Left ventricle myocardium inferior (tissue), 1 donor: ENCODE data around the gene SLC2A10. TPM values are rescaled to one million over a fixed set of nuclear protein-coding genes. Genes with fewer than 3 reads are reported as not detected.

Experiments used
- DNase-seq: peaks from one replicate; pipeline ENCODE4 v3.0.0-alpha.2; 2020
- H3K27ac ChIP-seq: fragments of 200-600 bp; replicated peaks from 2 replicates; pipeline ENCODE4 v1.8.0; 2021
- H3K27me3 ChIP-seq: fragments of 200-600 bp; 2 replicates; pipeline ENCODE4 v1.8.0; 2021; ENCODE audit warnings: low read depth
- H3K36me3 ChIP-seq: fragments of 200-600 bp; 2 replicates; pipeline ENCODE4 v1.8.0; 2021
- H3K4me1 ChIP-seq: fragments of 200-600 bp; 2 replicates; pipeline ENCODE4 v1.8.0; 2021
- H3K4me3 ChIP-seq: fragments of 200-600 bp; 2 replicates; pipeline ENCODE4 v1.8.0; 2021; ENCODE audit warnings: mild to moderate bottlenecking, moderate library complexity
- H3K9me3 ChIP-seq: fragments of 200-600 bp; replicated peaks from 2 replicates; pipeline ENCODE4 v1.8.0; 2021
- CTCF ChIP-seq: fragments of 200-600 bp; IDR thresholded peaks from 2 replicates; pipeline ENCODE4 v1.8.0; 2021; ENCODE audit warnings: antibody characterized with exemption, mild to moderate bottlenecking, borderline replicate concordance
- intact Hi-C: fragments of 100-400 bp; cut with micrococcal nuclease; formaldehyde crosslinking; loops from one replicate; pipeline ENCODE4 v1.11.0; 2022
- total RNA-seq: library from RNA; stranded (reverse); fragmentation: NEBNext Ultra II Directional; extraction: Animal tissue kit (Norgen Biotek cat#: 25700); gene quantifications from one replicate; pipeline ENCODE4 v1.2.1, GENCODE V29; 2021
- donor health status: DM: no; HTN: yes; CAD: no; lungs with severe emphysema.

Gene SLC2A10
- total RNA-seq, 1 donor from 2014 or later, result 2.8 TPM

DNA sequence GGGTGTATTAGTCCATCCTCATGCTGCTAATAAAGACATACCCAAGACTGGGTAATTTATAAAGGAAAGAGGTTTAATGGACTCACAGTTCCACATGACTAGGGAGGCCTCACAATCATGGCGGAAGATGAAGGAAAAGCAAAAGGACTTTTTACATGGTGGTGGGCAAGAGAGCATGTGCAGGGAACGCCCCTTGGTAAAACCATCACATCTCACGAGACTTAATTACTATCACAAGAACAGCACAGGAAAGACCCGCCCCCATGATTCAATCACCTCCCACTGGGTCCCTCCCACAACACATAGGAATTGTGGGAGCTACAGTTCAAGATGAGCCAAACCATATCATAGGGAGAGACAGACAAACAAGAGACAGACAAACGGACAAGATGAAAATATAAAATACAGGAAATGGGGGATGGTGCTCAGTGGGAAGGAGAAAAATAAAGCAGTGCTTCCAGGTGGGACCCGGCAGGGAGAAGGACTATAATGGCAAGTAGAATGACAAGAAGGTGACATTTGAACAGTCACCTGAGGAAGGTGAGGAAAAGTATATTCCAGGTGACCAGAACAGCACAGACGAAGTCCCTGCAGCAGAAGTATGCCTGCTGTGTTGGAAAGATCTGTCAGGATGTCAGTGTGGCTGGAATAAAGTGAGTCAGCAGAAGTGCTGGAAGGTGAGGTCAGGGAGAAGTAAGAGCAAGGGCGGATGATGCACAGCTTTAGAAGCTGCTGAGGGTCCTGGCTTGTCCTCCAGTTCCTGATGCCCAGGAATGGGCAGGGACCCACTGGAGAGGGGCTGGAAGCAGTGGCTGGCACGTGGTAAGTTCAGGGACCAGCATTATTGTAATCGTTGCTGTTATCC, 61.1 kb downstream of the SLC2A10 start:
- intact Hi-C loops, result no loop called here
- no peak for TF ChIP-seq CTCF
- no peaks in the 10 kb centered on the region for H3K9me3 ChIP-seq
- H3K36me3 ChIP-seq, result no peaks in the 10 kb centered on the region
- DNase-seq, result no peak
- no peak overlapping the region for H3K27ac ChIP-seq
- H3K27me3 ChIP-seq, result peaks cover 93% of the 10 kb centered on the region
- H3K4me1 ChIP-seq, result no peaks in the 10 kb centered on the region
- no peak overlapping the region for H3K4me3 ChIP-seq

DNA sequence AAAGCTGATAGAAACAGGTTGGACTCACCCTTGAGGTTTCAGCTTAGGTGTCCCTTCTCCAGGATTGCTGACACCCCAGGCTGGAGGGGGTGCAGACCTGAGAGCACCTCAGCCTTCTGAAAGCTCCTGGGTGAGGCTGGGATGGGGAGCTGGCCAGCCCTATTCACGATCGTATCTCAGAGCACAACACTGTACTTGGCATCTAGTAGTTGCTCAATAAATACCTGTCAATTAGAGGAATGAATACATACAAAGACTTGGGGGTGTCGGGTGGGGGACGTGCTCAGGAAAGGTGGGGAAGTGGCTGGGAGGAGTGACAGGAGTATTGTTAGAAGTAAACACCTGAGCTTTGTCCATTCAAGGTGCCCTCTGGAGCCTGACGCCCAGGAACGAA, 61.7 kb downstream of the SLC2A10 start:
- H3K27me3 ChIP-seq, result peaks cover 93% of the 10 kb centered on the region
- intact Hi-C loops, result no loop called here
- no peak for TF ChIP-seq CTCF

DNA sequence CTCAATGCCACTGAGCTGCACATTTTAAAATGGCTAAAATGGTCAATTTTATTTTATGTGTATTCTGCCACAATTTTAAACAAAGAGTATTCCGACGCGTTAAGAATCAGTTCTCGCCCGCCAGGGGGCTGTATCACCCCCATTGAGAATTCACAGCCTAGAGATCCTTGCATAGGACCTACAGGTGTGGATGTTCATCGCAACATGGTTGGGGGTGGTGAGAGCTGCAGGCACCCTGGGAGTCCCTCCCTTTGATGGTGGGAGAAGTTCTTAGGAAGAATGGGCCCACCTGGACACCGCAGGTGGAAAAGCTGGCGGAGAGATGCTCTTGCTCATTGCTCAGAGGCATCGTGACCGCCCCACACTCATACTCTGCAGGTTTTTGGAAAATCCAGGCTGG, 63.5 kb downstream of the SLC2A10 start:
- DNase-seq, result no peak
- Histone ChIP-seq H3K4me1 (no peaks in the 10 kb centered on the region), H3K4me3 (no peak overlapping the region), H3K27ac (no peak overlapping the region), H3K27me3 (peaks cover 98% of the 10 kb centered on the region), H3K9me3 (no peaks in the 10 kb centered on the region), H3K36me3 (no peaks in the 10 kb centered on the region)
- TF ChIP-seq CTCF, result no peak
- intact Hi-C loops, result no loop called here

More for the DNA sequence above, 61.7 kb downstream of the SLC2A10 start:
- DNase-seq, result no peak
- no peak overlapping the region for H3K27ac ChIP-seq
- no peaks in the 10 kb centered on the region for H3K36me3 ChIP-seq
- no peaks in the 10 kb centered on the region for H3K4me1 ChIP-seq
- H3K9me3 ChIP-seq, result no peaks in the 10 kb centered on the region
- H3K4me3 ChIP-seq, result no peak overlapping the region

DNA sequence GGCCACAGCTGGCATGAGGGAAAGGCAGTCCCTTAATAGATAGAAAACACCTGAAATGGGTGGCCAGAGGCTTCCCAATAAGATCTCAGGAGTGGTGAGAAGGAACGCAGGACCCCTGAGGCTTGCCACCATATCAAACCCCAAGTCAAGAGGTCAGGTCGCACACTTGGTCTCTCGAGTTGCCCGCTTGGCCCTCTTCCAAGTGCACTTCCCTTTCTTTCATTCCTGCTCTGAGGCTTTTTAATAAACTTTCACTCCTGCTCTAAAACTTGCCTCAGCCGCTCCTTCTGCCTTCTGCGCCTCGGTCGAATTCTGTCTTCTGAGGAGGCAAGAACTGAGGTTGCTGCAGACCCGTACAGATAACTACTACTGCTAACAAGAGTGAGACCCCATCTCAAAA, 64.2 kb downstream of the SLC2A10 start:
- H3K4me1 ChIP-seq, result no peaks in the 10 kb centered on the region
- no peak for DNase-seq
- no peaks in the 10 kb centered on the region for H3K36me3 ChIP-seq
- TF ChIP-seq CTCF, result no peak
- H3K27me3 ChIP-seq, result peaks cover 98% of the 10 kb centered on the region
- H3K27ac ChIP-seq, result no peak overlapping the region
- H3K9me3 ChIP-seq, result no peaks in the 10 kb centered on the region
- H3K4me3 ChIP-seq, result no peak overlapping the region
- intact Hi-C loops, result no loop called here

- Histone ChIP-seq H3K4me3 (no peak overlapping the region), H3K27me3 (peaks cover 97% of the 10 kb centered on the region), H3K36me3 (no peaks in the 10 kb centered on the region), H3K9me3 (no peaks in the 10 kb centered on the region), H3K4me1 (no peaks in the 10 kb centered on the region), H3K27ac (no peak overlapping the region)
- intact Hi-C loops, result no loop called here
- TF ChIP-seq CTCF, result no peak
- DNase-seq, result no peak
Measured at GRCh38 chr20:46774236-46774635, 64.8 kb downstream of the SLC2A10 start.
